WERI-Rb-1 (cell line): ENCODE results near the gene LTBP1.

Source experiments
- DNase-seq: peaks from one replicate; pipeline ENCODE4 v3.0.0-alpha.2; 2020
- H3K27ac ChIP-seq: fragments of 250-450 bp; sonication (Bioruptor Pico); 2 replicates; pipeline ENCODE4 v1.5.1; 2020; ENCODE audit warnings: mild to moderate bottlenecking, moderate library complexity
- H3K27me3 ChIP-seq: fragments of 250-450 bp; sonication (Bioruptor Pico); 2 replicates; pipeline ENCODE4 v1.5.1; 2021; ENCODE audit warnings: mild to moderate bottlenecking, low read depth, moderate library complexity; ENCODE audit not compliant: insufficient read depth, severe bottlenecking
- H3K36me3 ChIP-seq: fragments of 250-450 bp; sonication (Bioruptor Pico); 2 replicates; pipeline ENCODE4 v1.5.1; 2020; ENCODE audit warnings: mild to moderate bottlenecking, moderate library complexity
- H3K4me3 ChIP-seq: 2 replicates; pipeline ENCODE4 v1.5.1; 2011; ENCODE audit warnings: low read depth, mild to moderate bottlenecking, control low read depth, low read length
- H3K9me3 ChIP-seq: fragments of 250-450 bp; sonication (Bioruptor Pico); 2 replicates; pipeline ENCODE4 v1.5.1; 2021; ENCODE audit warnings: mild to moderate bottlenecking, moderate library complexity; ENCODE audit not compliant: severe bottlenecking
- CTCF ChIP-seq: IDR thresholded peaks from 2 replicates; pipeline ENCODE4 v1.5.1; 2011; ENCODE audit warnings: low read depth, mild to moderate bottlenecking, control low read depth, inconsistent platforms, low read length

Gene LTBP1

GRCh38 chr2:33077844-33078243 lies 131.1 kb downstream of the LTBP1 start:
- DNase-seq = no peak
- no peaks in the 10 kb centered on the region for H3K9me3 ChIP-seq
- no peaks in the 10 kb centered on the region for H3K36me3 ChIP-seq
- H3K27ac ChIP-seq = no peak overlapping the region
- no peaks in the 10 kb centered on the region for H3K27me3 ChIP-seq
- H3K4me3 ChIP-seq = no peak overlapping the region
- TF ChIP-seq CTCF = no peak

- TF ChIP-seq CTCF = no peak
- Histone ChIP-seq H3K27me3 (no peaks in the 10 kb centered on the region), H3K9me3 (no peaks in the 10 kb centered on the region), H3K36me3 (no peaks in the 10 kb centered on the region), H3K27ac (no peak overlapping the region), H3K4me3 (no peak overlapping the region)
- no peak for DNase-seq
Measured at GRCh38 chr2:33081691-33082090, 134.9 kb downstream of the LTBP1 start.

GRCh38 chr2:33083699-33084387 lies 137.1 kb downstream of the LTBP1 start:
- no peak for DNase-seq
- TF ChIP-seq CTCF = no peak
- Histone ChIP-seq H3K27ac (no peak overlapping the region), H3K9me3 (no peaks in the 10 kb centered on the region), H3K27me3 (no peaks in the 10 kb centered on the region), H3K36me3 (no peaks in the 10 kb centered on the region), H3K4me3 (no peak overlapping the region)

GRCh38 chr2:33084433-33084832 lies 137.7 kb downstream of the LTBP1 start:
- Histone ChIP-seq H3K4me3 (no peak overlapping the region), H3K9me3 (no peaks in the 10 kb centered on the region), H3K27ac (no peak overlapping the region), H3K36me3 (no peaks in the 10 kb centered on the region), H3K27me3 (no peaks in the 10 kb centered on the region)
- no peak for TF ChIP-seq CTCF
- no peak for DNase-seq

GRCh38 chr2:33085646-33086045 lies 138.9 kb downstream of the LTBP1 start:
- no peaks in the 10 kb centered on the region for H3K27me3 ChIP-seq
- no peaks in the 10 kb centered on the region for H3K36me3 ChIP-seq
- no peak for DNase-seq
- no peak overlapping the region for H3K27ac ChIP-seq
- no peak for TF ChIP-seq CTCF
- H3K4me3 ChIP-seq = no peak overlapping the region
- no peaks in the 10 kb centered on the region for H3K9me3 ChIP-seq

GRCh38 chr2:33086400-33087015 lies 139.8 kb downstream of the LTBP1 start:
- TF ChIP-seq CTCF = no peak
- Histone ChIP-seq H3K4me3 (no peak overlapping the region), H3K27me3 (no peaks in the 10 kb centered on the region), H3K27ac (no peak overlapping the region), H3K9me3 (no peaks in the 10 kb centered on the region), H3K36me3 (no peaks in the 10 kb centered on the region)
- no peak for DNase-seq
